HFF-Myc (cell line): ENCODE measurements around the gene PALLD.
A peak's percentile ranks its signal among the peaks of the same experiment; 100 is the strongest.

ENCODE experiments used
- DNase-seq: peaks from one replicate; pipeline ENCODE4 v3.0.0-alpha.2; 2011; ENCODE audit warnings: low read depth; ENCODE audit errors: extremely low read depth
- H3K4me3 ChIP-seq: replicated peaks from 2 replicates; pipeline ENCODE4 v1.5.1; 2011; ENCODE audit warnings: low read depth, mild to moderate bottlenecking, control low read depth, low read length
- TF ChIP-seq, protein P1 (sequence below): IDR thresholded peaks from 2 replicates; pipeline ENCODE4 v1.5.1; 2012; ENCODE audit warnings: mild to moderate bottlenecking, low read depth, low read length, control low read depth; ENCODE audit errors: missing control alignments

PALLD gene

GRCh38 chr4:168868044-168868781, 371.4 kb downstream of the PALLD start:
- peak; percentile 91 for DNase-seq
- H3K4me3 ChIP-seq = no peak overlapping the region
- TF ChIP-seq, protein P1, sequence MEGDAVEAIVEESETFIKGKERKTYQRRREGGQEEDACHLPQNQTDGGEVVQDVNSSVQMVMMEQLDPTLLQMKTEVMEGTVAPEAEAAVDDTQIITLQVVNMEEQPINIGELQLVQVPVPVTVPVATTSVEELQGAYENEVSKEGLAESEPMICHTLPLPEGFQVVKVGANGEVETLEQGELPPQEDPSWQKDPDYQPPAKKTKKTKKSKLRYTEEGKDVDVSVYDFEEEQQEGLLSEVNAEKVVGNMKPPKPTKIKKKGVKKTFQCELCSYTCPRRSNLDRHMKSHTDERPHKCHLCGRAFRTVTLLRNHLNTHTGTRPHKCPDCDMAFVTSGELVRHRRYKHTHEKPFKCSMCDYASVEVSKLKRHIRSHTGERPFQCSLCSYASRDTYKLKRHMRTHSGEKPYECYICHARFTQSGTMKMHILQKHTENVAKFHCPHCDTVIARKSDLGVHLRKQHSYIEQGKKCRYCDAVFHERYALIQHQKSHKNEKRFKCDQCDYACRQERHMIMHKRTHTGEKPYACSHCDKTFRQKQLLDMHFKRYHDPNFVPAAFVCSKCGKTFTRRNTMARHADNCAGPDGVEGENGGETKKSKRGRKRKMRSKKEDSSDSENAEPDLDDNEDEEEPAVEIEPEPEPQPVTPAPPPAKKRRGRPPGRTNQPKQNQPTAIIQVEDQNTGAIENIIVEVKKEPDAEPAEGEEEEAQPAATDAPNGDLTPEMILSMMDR = no peak

- DNase-seq = no peak
- no peak overlapping the region for H3K4me3 ChIP-seq
- TF ChIP-seq, protein P1 = no peak
These were observed 371.9 kb downstream of the PALLD start for GRCh38 chr4:168868802-168869201.

- TF ChIP-seq, protein P1 = no peak
- no peak overlapping the region for H3K4me3 ChIP-seq
- no peak for DNase-seq
These were observed 373.2 kb downstream of the PALLD start for GRCh38 chr4:168870004-168870403.

- peak; percentile 89 for DNase-seq
- H3K4me3 ChIP-seq = no peak overlapping the region
- TF ChIP-seq, protein P1 = no peak
These were observed 374.8 kb downstream of the PALLD start for GRCh38 chr4:168871632-168872031.

DNA sequence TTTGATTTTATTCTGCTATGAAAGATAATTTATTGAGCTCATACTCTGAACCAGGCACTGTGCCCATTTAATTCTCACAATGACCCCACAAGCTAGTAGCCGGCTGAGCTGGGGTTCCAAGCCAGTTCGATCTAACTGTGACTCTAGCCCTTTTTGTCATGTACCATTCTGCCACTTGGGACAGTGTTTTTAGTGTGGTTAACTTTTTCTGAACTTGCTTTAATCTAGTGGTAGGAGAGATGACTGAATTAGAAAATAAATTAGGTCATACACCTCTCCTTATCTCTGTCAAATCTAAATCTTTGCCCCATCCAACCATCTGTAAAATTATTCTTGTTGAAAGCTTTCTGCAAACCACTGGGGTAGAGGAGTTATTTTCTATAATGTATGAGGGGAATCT, 377.2 kb downstream of the PALLD start:
- no peak overlapping the region for H3K4me3 ChIP-seq

DNA sequence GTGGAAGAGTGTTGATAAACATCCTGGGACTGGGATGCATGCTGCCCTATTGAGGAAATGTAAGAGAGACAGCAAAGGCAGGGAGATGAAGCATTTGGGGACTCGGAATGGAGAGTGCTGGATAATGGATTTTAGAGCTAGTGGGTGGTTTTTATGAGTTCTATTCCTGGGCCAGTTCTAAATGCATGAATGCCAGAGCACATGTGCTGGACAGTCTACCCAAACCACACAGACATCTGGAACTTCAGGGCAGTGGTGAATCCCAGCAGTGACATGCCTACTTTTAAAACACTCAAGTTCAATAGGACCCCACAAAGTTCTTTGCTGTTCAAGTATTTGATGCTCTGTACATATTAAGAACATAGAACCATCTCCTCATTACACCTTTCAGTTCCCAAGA, 379.3 kb downstream of the PALLD start:
- no peak for DNase-seq
- TF ChIP-seq, protein P1 = no peak
- no peak overlapping the region for H3K4me3 ChIP-seq

More for the DNA sequence above, 377.2 kb downstream of the PALLD start:
- no peak for DNase-seq
- TF ChIP-seq, protein P1 = no peak
